Right cardiac atrium (tissue), 5 donors: ENCODE measurements around the gene WNT7B. TPM values are rescaled to one million over a fixed set of nuclear protein-coding genes. Genes with fewer than 3 reads are reported as not detected.
A peak's percentile ranks its signal among the peaks of the same experiment; 100 is the strongest.
"Not testable (repeated sequence)": the region's sequence is repeated elsewhere in the genome, so short reads cannot be mapped to it uniquely, and the experiment has no call there.

ENCODE experiments used
- ATAC-seq, 2 donors: fragments of 200-7000 bp; cut with Tn5 transposase; one replicate each; pipeline versions ENCODE4 v1.8.0 to v1.9.1; 2020; ENCODE audit warnings: moderate library complexity in 2 of 2, mild to moderate bottlenecking in 1 of 2
- DNase-seq, 3 donors: peaks; one replicate each; pipeline ENCODE4 v3.0.0-alpha.2; 2020
- H3K27ac ChIP-seq: one replicate; pipeline ENCODE4 v1.5.1; 2013; ENCODE audit warnings: mild to moderate bottlenecking, low read length, control low read depth, moderate library complexity
- H3K27me3 ChIP-seq: one replicate; pipeline ENCODE4 v1.6.1; 2013; ENCODE audit not compliant: control insufficient read depth, insufficient read depth
- H3K4me1 ChIP-seq: one replicate; pipeline ENCODE4 v1.6.1; 2013; ENCODE audit warnings: low read length; ENCODE audit not compliant: control insufficient read depth, insufficient read depth
- H3K4me3 ChIP-seq: one replicate; pipeline ENCODE4 v1.5.1; 2013; ENCODE audit warnings: low read length, control low read depth
- H3K9me3 ChIP-seq: one replicate; pipeline ENCODE4 v1.6.1; 2013; ENCODE audit warnings: low read length; ENCODE audit not compliant: control insufficient read depth
- WGBS: extraction: QIAGEN DNeasy Blood & Tissue Kit; methylation state at CpG from one replicate; pipeline ENCODE4 v1.1.7; 2013; 5-methylcytosine and 5-hydroxymethylcytosine counted together
- intact Hi-C, 4 donors: fragments of 100-400 bp; cut with DNase I; formaldehyde crosslinking; loops; one replicate each; pipeline versions ENCODE4 v1.11.0 to v1.14.0; 2022 to 2023
- polyA plus RNA-seq: library from polyadenylated mRNA; stranded (reverse); fragments of 200-250 nt; gene quantifications from one replicate; pipeline ENCODE4 v1.2.3, GENCODE V29; 2013
- total RNA-seq, 4 donors: library from RNA; stranded (reverse); fragmentation: NEBNext Ultra II Directional; extraction: Animal tissue kit (Norgen Biotek cat#: 25700); gene quantifications; one replicate each; pipeline ENCODE4 v1.2.1, GENCODE V29; 2021
- donor health status: healthy with polysubstance abuse.
- donor health status: DM: no; HTN: yes; CAD: no.
- donor health status: DM: no; HTN: no; CAD: no.
- donor health status: DM: no; HTN: yes; CAD: no; lungs with severe emphysema.
- donor health status: DM: yes; HTN: yes; CAD: no.

Gene WNT7B
- total and polyA plus RNA-seq, 5 donors, result not detected

DNA sequence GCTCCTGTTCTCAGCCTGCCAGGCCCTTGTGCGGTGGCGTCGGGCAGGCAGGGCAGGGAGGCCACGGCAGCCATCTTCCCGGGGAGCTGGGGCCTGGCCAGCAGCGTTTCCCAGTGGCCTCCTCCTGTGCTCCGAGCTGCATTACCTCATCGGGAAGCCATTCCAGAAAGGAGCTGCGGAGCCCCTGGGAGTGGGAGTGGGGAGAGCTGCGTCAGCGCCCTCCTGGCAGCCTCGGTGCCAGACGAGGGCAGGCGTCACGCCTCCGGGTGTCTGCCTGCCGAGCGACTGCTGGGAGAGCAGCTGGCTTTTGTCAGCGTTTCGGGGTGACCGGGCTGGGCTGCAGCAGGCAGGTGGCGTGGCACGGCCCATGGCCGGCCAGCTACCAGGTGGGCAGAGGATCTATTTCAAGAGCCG, 30.9 kb upstream of the WNT7B start:
- Histone ChIP-seq H3K27ac (peak overlapping the region; percentile 88), H3K27me3 (no peaks in the 10 kb centered on the region), H3K4me1 (peaks cover 6% of the 10 kb centered on the region), H3K9me3 (no peaks in the 10 kb centered on the region), H3K4me3 (no peak overlapping the region)
- 17% methylated on average over 25 of the region's 25 CpGs for WGBS
- intact Hi-C loops, result loop anchor here in 3 of 4 donors (2.0 to 10.0 kb wide), 5 partner anchors 64 to 287 kb away; partner anchors contain the start of gene GTSE1 (in 1 of the 3)
- ATAC-seq (peak; percentile 78 to 80), DNase-seq (peak; percentile 93 to 95 (median 95))

DNA sequence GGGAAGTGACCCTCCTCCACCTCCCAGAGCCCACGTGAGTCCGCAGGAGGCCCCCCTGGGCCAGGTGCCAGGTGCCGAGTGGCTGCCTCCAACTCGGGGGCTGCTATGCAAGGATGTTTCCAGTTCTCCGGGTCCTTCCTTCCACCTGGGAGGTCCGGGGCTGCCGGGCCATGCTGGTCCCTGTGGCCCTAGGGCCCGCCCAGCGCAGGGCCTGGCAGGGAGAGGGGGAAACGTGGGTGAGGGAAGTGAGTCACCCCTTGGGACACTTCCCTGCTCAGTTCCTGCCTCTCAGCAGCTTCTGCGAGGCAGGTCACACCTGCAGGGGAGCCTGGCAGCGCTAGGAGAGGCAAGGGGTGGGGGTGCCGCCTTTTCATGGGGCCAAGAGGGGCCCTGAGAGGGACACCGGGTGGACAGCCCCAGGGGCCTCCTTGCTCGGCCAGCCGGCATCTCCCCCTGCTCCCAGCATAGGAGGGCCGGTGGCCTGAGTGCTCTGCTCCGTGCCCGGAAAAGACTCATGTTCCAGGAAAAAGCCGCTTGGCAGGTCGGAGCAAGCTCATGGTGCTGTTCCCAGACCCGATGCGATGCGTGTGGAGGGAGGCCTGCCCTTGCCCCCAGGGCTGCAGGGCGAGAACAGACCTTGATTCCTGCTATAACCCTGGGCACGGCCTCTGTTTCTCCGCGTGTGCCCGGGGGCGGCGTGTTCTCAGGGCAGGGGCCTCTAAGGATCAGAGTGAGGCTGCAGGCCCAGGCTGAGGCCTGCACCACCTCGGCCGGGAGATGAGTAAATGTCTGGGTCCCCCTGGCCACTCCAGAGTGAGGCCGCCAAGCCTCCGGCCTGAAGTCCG, 30.3 kb upstream of the WNT7B start:
- H3K4me1 ChIP-seq, result peaks cover 6% of the 10 kb centered on the region
- intact Hi-C loops, result loop anchor here in 3 of 4 donors (2.0 to 10.0 kb wide), 5 partner anchors 65 to 288 kb away; partner anchors contain the start of gene GTSE1 (in 1 of the 3)
- peak; percentile 60 to 79 for ATAC-seq

DNA sequence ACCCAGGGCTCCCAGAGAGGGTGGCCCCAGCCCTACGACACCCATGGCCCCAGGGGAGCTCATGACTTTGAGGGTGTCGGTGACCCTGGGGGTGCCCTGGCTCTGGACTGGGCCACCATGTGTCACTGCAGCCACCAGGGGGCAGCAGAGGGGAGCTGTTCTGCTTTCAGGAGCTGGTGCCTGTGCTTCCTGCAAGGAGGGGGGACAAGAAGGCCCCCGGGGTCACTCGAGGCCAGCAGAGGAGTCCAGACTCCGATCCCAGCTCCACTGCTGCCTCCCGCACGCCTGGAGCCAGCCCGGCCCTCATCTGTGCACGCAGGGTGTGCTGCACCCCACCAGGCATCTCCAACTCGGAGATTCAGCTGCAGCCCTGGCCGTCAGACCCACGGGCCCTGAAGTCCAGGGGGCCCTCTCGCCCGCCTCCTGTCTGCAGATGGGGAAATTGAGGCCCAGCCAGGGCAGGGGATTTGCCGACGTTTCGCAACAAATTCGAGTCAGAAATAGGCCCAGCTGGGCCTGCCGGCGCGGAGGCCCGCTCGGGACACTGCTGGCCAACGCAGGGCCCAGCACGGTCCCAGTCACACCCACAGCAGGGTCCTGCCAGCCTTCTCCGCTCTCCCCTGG, 29.5 kb upstream of the WNT7B start:
- intact Hi-C loops, result loop anchor here in 3 of 4 donors (2.0 to 10.0 kb wide), 5 partner anchors 66 to 288 kb away; partner anchors contain the start of gene GTSE1 (in 1 of the 3)
- Histone ChIP-seq H3K4me1 (peaks cover 7% of the 10 kb centered on the region), H3K4me3 (no peak overlapping the region), H3K27ac (peak overlapping the region; percentile 88), H3K27me3 (no peaks in the 10 kb centered on the region), H3K9me3 (no peaks in the 10 kb centered on the region)
- DNase-seq (peak; percentile 96 to 98 (median 98)), ATAC-seq (peak; percentile 69 to 75)
- 21% methylated on average over 26 of the region's 26 CpGs for WGBS

More for the DNA sequence above, 30.3 kb upstream of the WNT7B start:
- WGBS, result 23% methylated on average over 36 of the region's 36 CpGs
- DNase-seq, result peak; percentile 80 to 87 (median 84)
- Histone ChIP-seq H3K9me3 (no peaks in the 10 kb centered on the region), H3K4me3 (no peak overlapping the region), H3K27me3 (no peaks in the 10 kb centered on the region), H3K27ac (peak overlapping the region; percentile 88)

DNA sequence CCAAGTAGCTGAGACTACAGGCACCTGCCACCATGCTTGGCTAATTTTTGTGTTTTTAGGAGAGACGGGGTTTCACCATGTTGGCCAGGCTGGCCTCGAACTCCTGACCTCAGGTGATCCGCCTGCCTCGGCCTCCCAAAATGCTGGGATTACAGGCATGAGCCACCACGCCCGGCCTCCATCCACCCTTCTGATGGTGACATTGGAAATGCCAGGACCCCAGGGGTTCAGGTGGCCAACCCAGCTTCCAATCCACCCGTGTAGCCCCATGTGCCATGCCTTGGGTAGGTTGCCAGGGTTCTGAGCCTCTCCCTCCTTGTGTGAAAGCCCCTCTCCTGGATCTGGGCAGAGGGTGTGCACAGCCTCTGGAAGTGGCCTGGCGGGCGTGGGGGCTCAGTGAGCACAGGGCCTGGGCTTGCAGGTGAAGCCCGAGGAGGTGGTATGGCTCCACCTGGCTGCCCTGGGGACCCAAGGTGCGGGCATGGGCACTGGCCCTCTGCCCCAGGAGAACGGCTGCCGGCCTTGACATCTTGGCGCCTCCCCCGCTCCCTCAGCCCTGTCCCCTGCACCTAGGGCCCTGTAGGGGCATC, 28.2 kb upstream of the WNT7B start:
- not testable (repeated sequence) for H3K9me3 ChIP-seq, ATAC-seq, H3K4me3 ChIP-seq, H3K27me3 ChIP-seq, H3K27ac ChIP-seq
- peak; percentile 19 to 63 (median 58) for DNase-seq
- intact Hi-C loops, result loop anchor here in 3 of 4 donors (5.0 to 10.0 kb wide), 4 partner anchors 67 to 290 kb away; partner anchors contain the start of gene GTSE1 (in 1 of the 3)
- peaks cover 12% of the 10 kb centered on the region for H3K4me1 ChIP-seq
- 88% methylated on average over 15 of the region's 15 CpGs for WGBS

DNA sequence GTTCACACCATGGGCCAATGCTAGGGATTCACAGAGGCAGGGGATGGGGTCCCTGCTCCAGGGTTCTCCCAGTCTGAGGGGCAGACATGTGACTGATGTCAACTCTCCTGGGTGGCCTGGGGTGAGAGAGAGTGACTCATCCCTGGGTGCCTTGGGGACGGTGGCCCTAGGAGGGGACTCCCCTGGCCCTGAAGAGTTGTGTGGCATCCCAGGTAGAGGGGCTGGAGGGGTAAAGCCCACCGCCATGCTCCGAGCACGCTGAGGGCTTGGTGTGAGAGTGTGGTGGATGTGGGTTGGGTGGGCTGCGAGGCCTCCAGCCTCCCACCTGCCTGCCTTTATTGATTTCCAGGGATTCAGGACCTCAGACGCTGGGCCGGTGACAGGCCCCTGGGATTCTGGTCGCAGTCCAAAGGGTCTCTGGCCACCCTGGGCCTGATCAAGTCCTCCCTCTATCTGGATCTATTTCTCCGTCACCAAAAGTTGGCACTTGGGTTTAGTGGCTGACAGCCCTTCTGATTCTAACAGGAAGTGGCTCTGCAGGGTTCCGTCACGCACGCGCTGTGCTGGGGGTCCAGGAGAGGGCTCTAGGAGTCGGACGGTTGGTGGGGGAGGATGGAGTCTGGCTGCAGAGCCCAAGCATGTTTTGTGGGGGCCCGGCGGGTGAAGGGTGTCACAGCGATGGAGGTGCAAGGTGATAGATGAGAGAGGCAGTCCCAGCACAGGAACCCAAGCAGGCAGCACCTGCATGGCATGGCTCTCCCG, 27.3 kb upstream of the WNT7B start:
- H3K27ac ChIP-seq, result no peak overlapping the region
- H3K4me1 ChIP-seq, result peaks cover 12% of the 10 kb centered on the region
- ATAC-seq (no peak), DNase-seq (peak; percentile 17 to 73 (median 60))
- intact Hi-C loops, result loop anchor here in 1 of 4 donors (10.0 kb wide), 2 partner anchors 71 to 291 kb away; partner anchors contain the start of gene GTSE1
- no peaks in the 10 kb centered on the region for H3K27me3 ChIP-seq
- 83% methylated on average over 19 of the region's 19 CpGs for WGBS
- no peaks in the 10 kb centered on the region for H3K9me3 ChIP-seq
- no peak overlapping the region for H3K4me3 ChIP-seq

DNA sequence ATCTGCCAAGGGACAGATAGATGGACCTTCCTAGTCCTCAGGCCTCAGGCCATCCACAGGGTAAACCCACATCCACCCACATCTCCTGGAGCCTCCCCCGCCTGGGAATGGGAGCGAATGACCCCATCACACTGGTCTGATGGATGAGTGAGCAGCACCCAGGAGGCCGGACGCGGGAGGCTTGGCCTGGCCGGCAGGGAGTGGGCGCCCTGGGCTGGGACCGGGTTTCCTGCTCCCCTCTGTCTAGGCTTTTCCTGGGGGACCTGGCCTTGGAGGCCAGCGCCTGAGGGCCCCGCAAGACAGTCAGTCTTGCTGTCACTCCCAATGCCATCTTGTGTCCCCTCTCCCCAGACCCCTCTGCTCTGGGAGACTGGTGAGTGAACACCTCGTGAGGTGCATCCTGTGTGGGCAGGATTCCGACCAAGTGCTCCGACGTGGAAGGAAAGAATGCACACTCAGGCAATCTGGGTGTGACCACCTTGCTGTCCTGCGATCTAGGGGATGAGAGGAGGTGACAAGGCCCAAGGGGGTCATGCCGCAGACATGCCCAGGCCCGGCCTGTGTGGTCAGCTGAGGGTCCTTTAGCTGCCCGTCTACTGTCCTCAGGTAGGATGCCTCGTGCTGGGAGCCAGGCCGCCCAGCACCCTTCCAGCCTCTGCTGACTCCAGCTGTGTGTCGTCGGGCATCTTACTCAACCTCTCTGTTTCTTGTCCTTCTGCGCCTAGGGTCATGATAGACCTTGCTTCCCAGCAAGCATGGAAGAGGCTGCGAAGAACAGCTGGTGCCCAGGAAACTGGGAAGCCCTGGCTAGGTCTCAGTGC, 26.5 kb upstream of the WNT7B start:
- Histone ChIP-seq H3K27ac (no peak overlapping the region), H3K4me3 (no peak overlapping the region), H3K4me1 (peaks cover 12% of the 10 kb centered on the region), H3K9me3 (no peaks in the 10 kb centered on the region), H3K27me3 (no peaks in the 10 kb centered on the region)
- 87% methylated on average over 24 of the region's 24 CpGs for WGBS
- no peak for ATAC-seq
- DNase-seq, result peak; percentile 34 to 66 (median 60)
- intact Hi-C loops, result loop anchor here in 1 of 4 donors (10.0 kb wide), 2 partner anchors 71 to 291 kb away; partner anchors contain the start of gene GTSE1

DNA sequence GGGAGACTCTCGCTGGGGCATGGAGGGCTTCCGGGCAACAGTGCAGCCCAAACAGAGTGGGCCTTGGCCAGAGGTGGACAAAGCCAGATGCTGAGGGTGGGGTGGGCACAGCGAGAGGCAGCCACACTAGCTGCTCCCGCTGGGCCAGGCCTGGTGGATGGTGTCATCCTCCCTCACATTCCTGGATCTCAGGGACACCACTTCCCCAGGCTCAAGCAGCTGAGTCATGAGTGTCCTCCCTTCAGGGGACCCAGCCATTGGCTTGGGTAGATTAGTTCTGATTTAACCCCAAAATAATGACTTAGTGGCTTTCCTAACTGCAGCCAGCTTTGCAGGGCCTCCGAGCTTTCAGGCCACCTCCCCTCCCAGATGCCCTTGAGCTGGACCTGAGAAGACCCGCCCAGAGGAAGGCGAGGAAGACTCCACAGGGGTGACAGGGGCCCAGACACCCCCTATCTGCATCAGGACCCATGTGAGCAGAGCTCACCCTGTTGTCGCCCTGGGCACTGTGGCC, 25.9 kb upstream of the WNT7B start:
- peak; percentile 49 to 51 (median 49) for DNase-seq
- no peaks in the 10 kb centered on the region for H3K9me3 ChIP-seq
- peaks cover 11% of the 10 kb centered on the region for H3K4me1 ChIP-seq
- no peak overlapping the region for H3K4me3 ChIP-seq
- no peak overlapping the region for H3K27ac ChIP-seq
- intact Hi-C loops, result loop anchor here in 1 of 4 donors (10.0 kb wide), 2 partner anchors 72 to 292 kb away; partner anchors contain the start of gene GTSE1
- ATAC-seq, result no peak
- no peaks in the 10 kb centered on the region for H3K27me3 ChIP-seq
- 79% methylated on average over 8 of the region's 8 CpGs for WGBS

DNA sequence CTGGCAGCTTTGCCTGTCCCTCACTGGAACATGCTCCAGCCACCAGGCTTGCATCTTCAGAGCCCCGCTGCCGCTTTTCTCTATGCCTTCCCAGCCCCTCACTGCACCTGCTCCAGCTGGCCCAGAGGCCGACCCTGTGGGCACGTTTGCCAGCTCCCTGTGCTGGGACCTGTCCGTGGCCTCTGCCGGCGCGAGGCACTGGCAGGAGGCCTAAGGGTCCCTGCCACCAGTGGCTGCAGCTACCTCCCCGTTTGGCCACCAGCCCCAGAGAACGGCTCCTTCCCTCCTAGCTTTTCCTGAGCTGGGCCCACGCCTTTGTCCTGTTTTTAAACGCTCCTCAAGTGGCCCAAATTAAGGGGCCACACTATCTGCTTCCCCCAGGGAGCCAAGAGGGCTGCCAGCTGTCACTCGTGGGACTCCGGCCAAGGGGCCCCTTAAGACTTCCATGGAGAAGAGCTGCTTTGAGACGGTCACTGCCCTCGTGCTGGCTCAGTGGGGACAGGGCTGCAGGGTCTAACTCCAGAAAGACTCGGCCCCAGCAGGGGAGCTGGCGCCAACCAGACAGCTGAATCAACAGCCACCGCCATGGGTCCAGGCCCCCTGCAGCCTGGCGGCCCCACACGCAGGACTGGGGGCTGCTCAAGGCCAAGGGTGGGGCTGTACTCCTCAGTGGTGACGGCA, 24.6 kb upstream of the WNT7B start:
- H3K9me3 ChIP-seq, result no peaks in the 10 kb centered on the region
- intact Hi-C loops, result loop anchor here in 1 of 4 donors (10.0 kb wide), 2 partner anchors 73 to 293 kb away; partner anchors contain the start of gene GTSE1
- no peak overlapping the region for H3K4me3 ChIP-seq
- H3K4me1 ChIP-seq, result peaks cover 17% of the 10 kb centered on the region
- DNase-seq (peak; percentile 63 to 85 (median 80)), ATAC-seq (no peak)
- 23% methylated on average over 22 of the region's 22 CpGs for whole genome bisulfite sequencing
- peak overlapping the region; percentile 13 for H3K27ac ChIP-seq
- no peaks in the 10 kb centered on the region for H3K27me3 ChIP-seq

DNA sequence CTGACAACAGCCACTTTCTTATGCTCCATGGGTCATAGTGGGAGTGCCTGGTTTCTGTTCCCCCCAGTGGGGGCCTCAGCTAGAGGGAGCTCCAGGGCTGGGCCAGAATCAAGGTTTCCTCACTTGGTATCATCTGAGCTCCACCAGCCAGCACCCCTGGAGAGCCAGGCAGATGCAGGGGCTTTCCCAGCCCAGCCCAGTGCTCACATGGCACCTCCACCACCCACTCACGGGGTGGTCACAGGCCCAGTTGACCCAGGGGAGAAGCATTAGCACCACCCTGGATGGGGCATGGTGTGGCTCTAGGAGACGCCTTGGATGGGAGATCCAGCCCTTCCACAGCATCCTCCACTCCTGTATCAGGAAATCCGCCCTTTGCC, 24.1 kb upstream of the WNT7B start:
- WGBS, result 65% methylated on average over 3 of the region's 3 CpGs
- intact Hi-C loops, result loop anchor here in 1 of 4 donors (10.0 kb wide), 2 partner anchors 74 to 294 kb away; partner anchors contain the start of gene GTSE1
- no peak overlapping the region for H3K4me3 ChIP-seq
- ATAC-seq (no peak), DNase-seq (peak in 1 of 3 donors; percentile 49)
- no peaks in the 10 kb centered on the region for H3K9me3 ChIP-seq
- no peaks in the 10 kb centered on the region for H3K27me3 ChIP-seq
- peaks cover 17% of the 10 kb centered on the region for H3K4me1 ChIP-seq
- H3K27ac ChIP-seq, result peak overlapping the region; percentile 13
